SK-N-SH (cell line): ENCODE results near the gene SCT. TPM values are rescaled to one million over a fixed set of nuclear protein-coding genes. Genes with fewer than 3 reads are reported as not detected.

Source experiments
- CTCF ChIA-PET: fragments of 300-600, 350-600 bp; formaldehyde crosslinking; extraction: SDS; loops from one replicate; lab custom pipeline; 2021; lab: Yijun Ruan, JAX
- POLR2A ChIA-PET: fragments of 350-600 bp; sonication (Branson Sonifier 250); formaldehyde crosslinking; extraction: SDS; loops from one replicate; lab custom pipeline; 2020; ENCODE audit warnings: antibody characterized with exemption, inconsistent platforms; lab: Yijun Ruan, JAX
- DNase-seq: peaks from one replicate; pipeline ENCODE4 v3.0.0; 2012
- H2AFZ ChIP-seq: fragments of 200-600 bp; sonication (generic); 2 replicates; pipeline ENCODE4 v1.8.1; 2016; ENCODE audit warnings: antibody characterized with exemption, mild to moderate bottlenecking, low read depth
- H3F3A ChIP-seq: fragments of 200-600 bp; sonication (generic); replicated peaks from 2 replicates; pipeline ENCODE3; 2016; ENCODE audit warnings: antibody characterized with exemption, mild to moderate bottlenecking; ENCODE audit not compliant: insufficient read depth
- H3K27ac ChIP-seq, 2 experiments: fragments of 200-500 bp in 1 of 2; fragments of 200-600 bp in 1 of 2; sonication (Bioruptor generic) in 1 of 2; sonication (generic), shearing (Covaris generic) in 1 of 2; 2 replicates each; pipeline versions ENCODE4 v1.5.1 to v1.6.1; 2014 to 2016; ENCODE audit warnings: low read depth in 2 of 2, inconsistent platforms in 1 of 2, low read length in 1 of 2, mild to moderate bottlenecking in 1 of 2, mixed read lengths in 1 of 2
- H3K27me3 ChIP-seq: fragments of 200-600 bp; sonication (generic), shearing (Covaris generic); 2 replicates; pipeline ENCODE4 v1.6.1; 2016; ENCODE audit warnings: mixed run types; ENCODE audit not compliant: insufficient read depth
- H3K36me3 ChIP-seq, 2 experiments: fragments of 200-500 bp in 1 of 2; fragments of 200-600 bp in 1 of 2; sonication (Bioruptor generic) in 1 of 2; sonication (generic) in 1 of 2; replicated peaks in 1 of 2; 2 replicates each; pipeline versions ENCODE3 to v1.5.1; 2014 to 2016; ENCODE audit warnings: low read length in 1 of 2, mild to moderate bottlenecking in 1 of 2; ENCODE audit not compliant: insufficient read depth in 2 of 2, control insufficient read depth in 1 of 2
- H3K4me1 ChIP-seq, 2 experiments: fragments of 200-500 bp in 1 of 2; fragments of 200-600 bp in 1 of 2; sonication (Bioruptor generic) in 1 of 2; sonication (generic), shearing (Covaris generic) in 1 of 2; 2 replicates each; pipeline versions ENCODE4 v1.5.1 to v1.6.1; 2014 to 2016; ENCODE audit warnings: low read depth in 1 of 2, low read length in 1 of 2, mixed run types in 1 of 2; ENCODE audit not compliant: insufficient read depth in 2 of 2, control insufficient read depth in 1 of 2
- H3K4me2 ChIP-seq: fragments of 200-600 bp; sonication (generic), shearing (Covaris generic); 2 replicates; pipeline ENCODE4 v1.6.1; 2017; ENCODE audit warnings: mixed run types
- H3K4me3 ChIP-seq, 2 experiments: fragments of 200-500 bp in 1 of 2; fragments of 200-600 bp in 1 of 2; sonication (Bioruptor generic) in 1 of 2; sonication (generic), shearing (Covaris generic) in 1 of 2; 2 replicates each; pipeline versions ENCODE4 v1.5.1 to v1.8.1; 2014 to 2016; ENCODE audit warnings: low read depth in 2 of 2, inconsistent platforms in 1 of 2, low read length in 1 of 2, mild to moderate bottlenecking in 1 of 2, mixed read lengths in 1 of 2, moderate library complexity in 1 of 2
- H3K79me2 ChIP-seq: fragments of 200-600 bp; sonication (generic); 2 replicates; pipeline ENCODE4 v1.8.1; 2017; ENCODE audit warnings: mild to moderate bottlenecking; ENCODE audit not compliant: insufficient read depth
- H3K9ac ChIP-seq: fragments of 200-600 bp; sonication (generic); 2 replicates; pipeline ENCODE4 v1.6.1; 2017; ENCODE audit warnings: mixed run types
- H3K9me2 ChIP-seq: fragments of 200-600 bp; sonication (generic); 2 replicates; pipeline ENCODE4 v1.6.1; 2017; ENCODE audit warnings: mixed run types
- H3K9me3 ChIP-seq: fragments of 200-600 bp; sonication (generic); 2 replicates; pipeline ENCODE4 v1.6.1; 2017; ENCODE audit warnings: mixed run types, mild to moderate bottlenecking, moderate library complexity
- H4K20me1 ChIP-seq: fragments of 200-600 bp; sonication (generic); 2 replicates; pipeline ENCODE4 v1.6.1; 2017; ENCODE audit warnings: mild to moderate bottlenecking, mixed run types; ENCODE audit not compliant: insufficient read depth
- EZH2phosphoT487 ChIP-seq: fragments of 200-600 bp; sonication (generic); IDR thresholded peaks from 2 replicates; pipeline ENCODE4 v1.6.1; 2017; ENCODE audit warnings: low read depth, mixed run types, mild to moderate bottlenecking, antibody characterized with exemption, moderate library complexity, borderline replicate concordance
- FOSL2 ChIP-seq: IDR thresholded peaks from 2 replicates; pipeline ENCODE4 v1.4.0; 2012; ENCODE audit warnings: low read depth, mild to moderate bottlenecking, moderate library complexity, borderline replicate concordance
- GABPA ChIP-seq: IDR thresholded peaks from 2 replicates; pipeline ENCODE4 v1.4.0; 2012; ENCODE audit warnings: low read depth, mild to moderate bottlenecking
- GATA2 ChIP-seq: sonication (generic); formaldehyde crosslinking; IDR thresholded peaks from 2 replicates; pipeline ENCODE4 v1.5.0; 2020; ENCODE audit warnings: mild to moderate bottlenecking, missing genetic modification reagents
- JUND ChIP-seq: IDR thresholded peaks from 2 replicates; pipeline ENCODE4 v1.4.0; 2012
- POLR2AphosphoS5 ChIP-seq: IDR thresholded peaks from 2 replicates; pipeline ENCODE4 v1.6.1; 2012; ENCODE audit warnings: low read depth, low read length
- REST ChIP-seq: IDR thresholded peaks from 2 replicates; pipeline ENCODE4 v1.6.1; 2012; ENCODE audit warnings: mild to moderate bottlenecking, low read depth, low read length, moderate library complexity
- SIN3A ChIP-seq: IDR thresholded peaks from 2 replicates; pipeline ENCODE4 v1.6.1; 2012; ENCODE audit warnings: low read depth, mild to moderate bottlenecking, low read length, moderate library complexity, borderline replicate concordance
- SMC3 ChIP-seq: IDR thresholded peaks from 2 replicates; pipeline ENCODE4 v1.6.1; 2012; ENCODE audit warnings: low read depth, low read length, improper control_type of control experiment
- TCF12 ChIP-seq: IDR thresholded peaks from 2 replicates; pipeline ENCODE4 v1.4.0; 2012
- WGBS: methylation state at CpG from one replicate; pipeline ENCODE4 v1.1.6; 2017; ENCODE audit warnings: low lambda C conversion rate; 5-methylcytosine and 5-hydroxymethylcytosine counted together
- polyA plus RNA-seq, 3 experiments: library from polyadenylated mRNA; depleted of rRNA; stranded (reverse); fragments of >200 nt; gene quantifications; 2 replicates each; pipeline ENCODE4 v1.2.3, GENCODE V29; 2012
- TF ChIP-seq, protein P1 (sequence below): fragments of 150-350 bp; IDR thresholded peaks from 2 replicates; pipeline ENCODE4 v1.6.1; 2016; ENCODE audit warnings: mild to moderate bottlenecking, low read depth, low read length
- TF ChIP-seq, protein P2 (sequence below): IDR thresholded peaks from 2 replicates; pipeline ENCODE4 v1.4.0; 2012; ENCODE audit warnings: low read depth, borderline replicate concordance

The SCT gene
- polyA plus RNA-seq, 1 of the 3 experiments (the other 2 are of a cell fraction) = not detected

DNA sequence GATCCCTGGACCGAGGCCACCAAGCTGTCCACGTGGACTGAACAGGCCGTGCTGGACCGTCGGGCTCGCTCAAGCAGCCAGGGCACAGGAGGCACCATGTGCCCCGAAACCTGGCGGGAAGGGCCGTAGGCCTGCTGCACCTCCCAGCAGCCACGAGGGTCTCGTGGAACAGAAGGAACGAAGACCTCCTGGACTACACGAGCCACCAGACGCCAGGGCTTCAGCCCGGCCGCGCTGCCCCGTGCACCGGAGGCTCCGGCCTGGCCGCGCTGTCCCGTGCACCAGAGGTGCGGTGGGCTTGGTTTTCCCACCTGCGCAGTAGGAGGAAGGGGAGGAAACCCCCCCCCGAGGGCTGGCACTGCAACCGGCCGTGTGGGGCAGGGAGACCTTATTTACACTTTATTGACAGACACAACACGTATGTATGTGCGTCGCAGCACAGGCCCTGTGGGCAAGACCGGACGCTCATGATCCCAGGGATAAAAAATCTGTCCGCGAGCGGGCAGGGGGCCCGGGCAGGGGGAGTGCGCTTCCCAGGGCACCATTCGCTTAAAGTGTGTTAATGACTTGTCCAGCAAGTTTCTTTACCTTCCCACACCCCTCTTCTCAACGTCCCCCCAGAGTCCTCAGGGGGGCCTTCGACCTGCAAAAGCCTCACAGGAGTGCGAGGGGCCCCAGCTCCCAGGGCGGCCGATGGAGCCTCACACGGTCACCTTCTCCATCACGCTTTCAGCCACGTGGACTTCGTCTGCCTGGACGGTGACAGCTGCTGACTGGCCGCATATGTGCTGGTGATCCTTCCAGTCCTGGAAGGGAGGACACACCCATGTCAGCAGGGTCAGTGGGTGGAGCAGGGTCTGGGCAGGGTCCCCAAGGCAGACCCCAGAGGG, 17.1 kb upstream of the SCT start:
- Histone ChIP-seq H3K36me3 (peaks cover 5 to 7% of the 10 kb centered on the region in 2 experiments), H3K4me2 (no peak overlapping the region), H2AFZ (no peak overlapping the region)
- TF ChIP-seq SMC3 = no peak
- TF ChIP-seq FOSL2 = no peak
- TF ChIP-seq, protein P1, sequence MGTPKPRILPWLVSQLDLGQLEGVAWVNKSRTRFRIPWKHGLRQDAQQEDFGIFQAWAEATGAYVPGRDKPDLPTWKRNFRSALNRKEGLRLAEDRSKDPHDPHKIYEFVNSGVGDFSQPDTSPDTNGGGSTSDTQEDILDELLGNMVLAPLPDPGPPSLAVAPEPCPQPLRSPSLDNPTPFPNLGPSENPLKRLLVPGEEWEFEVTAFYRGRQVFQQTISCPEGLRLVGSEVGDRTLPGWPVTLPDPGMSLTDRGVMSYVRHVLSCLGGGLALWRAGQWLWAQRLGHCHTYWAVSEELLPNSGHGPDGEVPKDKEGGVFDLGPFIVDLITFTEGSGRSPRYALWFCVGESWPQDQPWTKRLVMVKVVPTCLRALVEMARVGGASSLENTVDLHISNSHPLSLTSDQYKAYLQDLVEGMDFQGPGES = no peak
- no peak for TF ChIP-seq REST
- no peak for TF ChIP-seq TCF12
- TF ChIP-seq, protein P2, sequence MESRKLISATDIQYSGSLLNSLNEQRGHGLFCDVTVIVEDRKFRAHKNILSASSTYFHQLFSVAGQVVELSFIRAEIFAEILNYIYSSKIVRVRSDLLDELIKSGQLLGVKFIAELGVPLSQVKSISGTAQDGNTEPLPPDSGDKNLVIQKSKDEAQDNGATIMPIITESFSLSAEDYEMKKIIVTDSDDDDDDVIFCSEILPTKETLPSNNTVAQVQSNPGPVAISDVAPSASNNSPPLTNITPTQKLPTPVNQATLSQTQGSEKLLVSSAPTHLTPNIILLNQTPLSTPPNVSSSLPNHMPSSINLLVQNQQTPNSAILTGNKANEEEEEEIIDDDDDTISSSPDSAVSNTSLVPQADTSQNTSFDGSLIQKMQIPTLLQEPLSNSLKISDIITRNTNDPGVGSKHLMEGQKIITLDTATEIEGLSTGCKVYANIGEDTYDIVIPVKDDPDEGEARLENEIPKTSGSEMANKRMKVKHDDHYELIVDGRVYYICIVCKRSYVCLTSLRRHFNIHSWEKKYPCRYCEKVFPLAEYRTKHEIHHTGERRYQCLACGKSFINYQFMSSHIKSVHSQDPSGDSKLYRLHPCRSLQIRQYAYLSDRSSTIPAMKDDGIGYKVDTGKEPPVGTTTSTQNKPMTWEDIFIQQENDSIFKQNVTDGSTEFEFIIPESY = no peak
- TF ChIP-seq JUND = no peak
- TF ChIP-seq EZH2phosphoT487 = no peak
- no peak for TF ChIP-seq POLR2AphosphoS5
- no peak for TF ChIP-seq GABPA
- TF ChIP-seq SIN3A = no peak
- TF ChIP-seq GATA2 (CRISPR knock-in tag) = no peak
- TF ChIP-seq, all 33 proteins: peak for 0
- ChIA-PET CTCF (interaction anchor here (0.8 kb wide), 1 partner anchor 52 kb away, joined by 3 read pairs; the partner anchor contains the start of gene TMEM80), POLR2A (no interaction called here)
- Histone ChIP-seq H3K4me3 (no peak overlapping the region), H3K4me1 (no peaks in the 10 kb centered on the region; a peak in 1 of 4 replicates), H3F3A (peaks cover 6% of the 10 kb centered on the region), H3K79me2 (no peaks in the 10 kb centered on the region), H3K9me3 (no peaks in the 10 kb centered on the region), H3K9ac (no peak overlapping the region), H4K20me1 (no peaks in the 10 kb centered on the region), H3K9me2 (no peaks in the 10 kb centered on the region), H3K27ac (no peak overlapping the region), H3K27me3 (no peaks in the 10 kb centered on the region)
- no peak for DNase-seq
- WGBS = 96% methylated on average over 38 of the region's 50 CpGs
